GM23338 (cell line): Measurements from ENCODE around the gene ZNF644. TPM values are rescaled to one million over a fixed set of nuclear protein-coding genes. Genes with fewer than 3 reads are reported as not detected.

Source experiments
- ATAC-seq: fragments of 200-7000 bp; cut with Tn5 transposase; 3 replicates; pipeline ENCODE4 v1.9.1; 2020
- DNase-seq: peaks from one replicate; pipeline ENCODE4 v3.0.0-alpha.2; 2015; ENCODE audit warnings: low spot score
- H2AFZ ChIP-seq: fragments of 200-600 bp; sonication (generic); 2 replicates; pipeline ENCODE4 v1.8.0; 2016; ENCODE audit warnings: antibody characterized with exemption, mild to moderate bottlenecking, moderate library complexity
- H3F3A ChIP-seq: fragments of 200-600 bp; sonication (generic); replicated peaks from 2 replicates; pipeline ENCODE4 v1.8.0; 2017; ENCODE audit warnings: antibody characterized with exemption, mixed run types, low read depth
- H3K27ac ChIP-seq: fragments of 200-600 bp; sonication (generic); 2 replicates; pipeline ENCODE4 v1.6.1; 2016; ENCODE audit warnings: low read depth
- H3K27me3 ChIP-seq: fragments of 200-600 bp; sonication (generic); 2 replicates; pipeline ENCODE4 v1.8.0; 2016; ENCODE audit warnings: mild to moderate bottlenecking, mixed run types, moderate library complexity; ENCODE audit not compliant: insufficient read depth
- H3K36me3 ChIP-seq: fragments of 200-600 bp; sonication (generic); 2 replicates; pipeline ENCODE4 v1.8.0; 2016; ENCODE audit warnings: mild to moderate bottlenecking; ENCODE audit not compliant: insufficient read depth
- H3K4me1 ChIP-seq: fragments of 200-600 bp; sonication (generic); 2 replicates; pipeline ENCODE4 v1.8.0; 2016; ENCODE audit warnings: mild to moderate bottlenecking, moderate library complexity; ENCODE audit not compliant: insufficient read depth
- H3K4me2 ChIP-seq: fragments of 200-600 bp; sonication (generic); 2 replicates; pipeline ENCODE4 v1.7.1; 2017; ENCODE audit warnings: mixed run types
- H3K4me3 ChIP-seq: fragments of 200-600 bp; sonication (generic); 2 replicates; pipeline ENCODE4 v1.6.1; 2016; ENCODE audit warnings: mixed run types
- H3K79me2 ChIP-seq: fragments of 200-600 bp; sonication (generic); replicated peaks from 2 replicates; pipeline ENCODE4 v1.8.0; 2017; ENCODE audit warnings: mild to moderate bottlenecking; ENCODE audit not compliant: insufficient read depth
- H3K9me2 ChIP-seq: fragments of 200-600 bp; sonication (generic); 2 replicates; pipeline ENCODE4 v1.8.0; 2017; ENCODE audit not compliant: insufficient read depth
- H4K20me1 ChIP-seq: fragments of 200-600 bp; sonication (generic); replicated peaks from 2 replicates; pipeline ENCODE4 v1.8.0; 2017; ENCODE audit warnings: mild to moderate bottlenecking; ENCODE audit not compliant: insufficient read depth
- H3K27ac Mint-ChIP-seq: 2 replicates; pipeline ENCODE4 v1.8.0; 2020; ENCODE audit warnings: inconsistent platforms, mild to moderate bottlenecking, moderate library complexity, mixed read lengths
- H3K27me3 Mint-ChIP-seq: 3 replicates; pipeline ENCODE4 v1.8.0; 2022; ENCODE audit warnings: low read depth, mild to moderate bottlenecking, moderate library complexity, mixed read lengths, inconsistent platforms; ENCODE audit not compliant: insufficient read depth, poor library complexity
- H3K36me3 Mint-ChIP-seq: 3 replicates; pipeline ENCODE4 v1.8.0; 2021; ENCODE audit warnings: low read depth, mild to moderate bottlenecking, inconsistent platforms, moderate library complexity, mixed read lengths
- H3K4me1 Mint-ChIP-seq: 3 replicates; pipeline ENCODE4 v1.8.0; 2020; ENCODE audit warnings: mild to moderate bottlenecking, inconsistent platforms, mixed read lengths
- H3K4me3 Mint-ChIP-seq: 3 replicates; pipeline ENCODE4 v1.8.0; 2021; ENCODE audit warnings: moderate library complexity, mild to moderate bottlenecking, inconsistent platforms, mixed read lengths
- H3K9me3 Mint-ChIP-seq: 3 replicates; pipeline ENCODE4 v1.8.0; 2020; ENCODE audit warnings: moderate library complexity, mild to moderate bottlenecking, inconsistent platforms, mixed read lengths
- CTCF ChIP-seq, 2 experiments: fragments of 200-600 bp in 1 of 2; sonication (generic) in 1 of 2; conservative IDR thresholded peaks; 2 replicates each; pipeline versions ENCODE4 v1.5.1 to v1.6.1; 2016 to 2017; ENCODE audit warnings: antibody characterized with exemption in 2 of 2, low read depth in 2 of 2, mild to moderate bottlenecking in 2 of 2, moderate library complexity in 1 of 2
- ETS1 ChIP-seq: IDR thresholded peaks from 2 replicates; pipeline ENCODE4 v1.6.1; 2016; ENCODE audit warnings: antibody characterized with exemption
- EZH2 ChIP-seq: fragments of 200-600 bp; sonication (generic); IDR thresholded peaks from one replicate; pipeline ENCODE4 v1.8.0; 2017; ENCODE audit warnings: antibody characterized with exemption, mild to moderate bottlenecking, low read depth; ENCODE audit not compliant: unreplicated experiment
- JUNB ChIP-seq: IDR thresholded peaks from one replicate; pipeline ENCODE4 v1.6.1; 2016; ENCODE audit warnings: antibody characterized with exemption; ENCODE audit not compliant: unreplicated experiment
- REST ChIP-seq: IDR thresholded peaks from one replicate; pipeline ENCODE4 v1.6.1; 2018; ENCODE audit warnings: antibody characterized with exemption; ENCODE audit not compliant: unreplicated experiment
- STAT1 ChIP-seq: IDR thresholded peaks from one replicate; pipeline ENCODE4 v1.6.1; 2016; ENCODE audit warnings: antibody characterized with exemption; ENCODE audit not compliant: unreplicated experiment
- ZNF114 ChIP-seq: fragments of 250-450 bp; sonication (Bioruptor Pico); IDR thresholded peaks from 2 replicates; pipeline ENCODE4 v1.5.0; 2020; ENCODE audit warnings: mild to moderate bottlenecking, moderate library complexity
- ZNF462 ChIP-seq: fragments of 250-450 bp; sonication (Bioruptor Pico); IDR thresholded peaks from 2 replicates; pipeline ENCODE4 v1.5.0; 2020; ENCODE audit warnings: mild to moderate bottlenecking, moderate library complexity
- polyA plus RNA-seq: library from polyadenylated mRNA; unstranded; fragments of >200 nt; fragmentation: Nextera tagmentation; extraction: Ambion mirVana; gene quantifications from 2 replicates; pipeline ENCODE4 v1.2.1, GENCODE V29; 2016
- total RNA-seq: library from RNA; depleted of rRNA; stranded (reverse); fragments of >200 nt; shearing (Covaris generic); gene quantifications from 2 replicates; pipeline ENCODE4 v1.2.3, GENCODE V29; 2014

Gene ZNF644
- total and polyA plus RNA-seq, 2 experiments from 2014 or later: 101 to 103 TPM

- no peak for TF ChIP-seq ZNF462
- TF ChIP-seq STAT1: no peak
Observed at GRCh38 chr1:90902672-90903071, 119.2 kb downstream of the ZNF644 start (continued).

GRCh38 chr1:90899263-90899662 lies 122.6 kb downstream of the ZNF644 start:
- no peaks in the 10 kb centered on the region for H3K9me3 Mint-ChIP-seq
- H3K4me1 Mint-ChIP-seq: peaks cover 3% of the 10 kb centered on the region
- peaks cover 9% of the 10 kb centered on the region; the same call in 1 of the 3 replicates for H3K36me3 Mint-ChIP-seq
- no peak overlapping the region for H3K4me2 ChIP-seq
- no peak overlapping the region for H3K27ac ChIP-seq
- H3K79me2 ChIP-seq: peaks cover 11% of the 10 kb centered on the region
- no peak for ATAC-seq
- H3K4me3 Mint-ChIP-seq: no peak overlapping the region
- H2AFZ ChIP-seq: no peak overlapping the region
- H3K27me3 ChIP-seq: no peaks in the 10 kb centered on the region
- H4K20me1 ChIP-seq: peaks cover 6% of the 10 kb centered on the region
- no peaks in the 10 kb centered on the region for H3F3A ChIP-seq
- no peaks in the 10 kb centered on the region for H3K4me1 ChIP-seq
- H3K9me2 ChIP-seq: no peaks in the 10 kb centered on the region
- no peak overlapping the region for H3K4me3 ChIP-seq
- no peaks in the 10 kb centered on the region for H3K27me3 Mint-ChIP-seq
- no peaks in the 10 kb centered on the region for H3K36me3 ChIP-seq
- DNase-seq: no peak
- H3K27ac Mint-ChIP-seq: no peak overlapping the region
- no peak for TF ChIP-seq ETS1
- TF ChIP-seq STAT1: no peak
- no peak for TF ChIP-seq REST
- TF ChIP-seq ZNF114 (CRISPR knock-in tag): no peak
- TF ChIP-seq EZH2: no peak
- TF ChIP-seq JUNB: no peak
- no peak for TF ChIP-seq CTCF (conservative IDR thresholded peaks at IDR 0.05; ENCODE audit: low read depth in 2 of 2)
